Panc1 (cell line): Measurements from ENCODE around the gene NOTO. TPM values are rescaled to one million over a fixed set of nuclear protein-coding genes. Genes with fewer than 3 reads are reported as not detected.

Experiments used
- ATAC-seq: fragments of 200-7000 bp; cut with Tn5 transposase; 2 replicates; pipeline ENCODE4 v1.9.1; 2020; ENCODE audit warnings: mild to moderate bottlenecking, moderate library complexity
- BruUV-seq: library from RNA; stranded (reverse); fragments of 400-500 nt; replicated peaks from 2 replicates; lab custom pipeline; 2021; lab: Mats Ljungman, UMichigan
- CTCF ChIA-PET: fragments of 300-600 bp; sonication (Branson Sonifier 250); formaldehyde crosslinking; loops from one replicate; lab custom pipeline; 2022; ENCODE audit warnings: antibody characterized with exemption; lab: Charles Lee
- POLR2A ChIA-PET: fragments of 300-600 bp; sonication (Branson Sonifier 250); formaldehyde crosslinking; loops from one replicate; lab custom pipeline; 2022; ENCODE audit warnings: antibody characterized with exemption; lab: Charles Lee
- DNase-seq: peaks from one replicate; pipeline ENCODE4 v3.0.0-alpha.2; 2010; ENCODE audit warnings: low read depth, low spot score
- H3K27ac ChIP-seq: 2 replicates; pipeline ENCODE4 v1.5.1; 2011; ENCODE audit warnings: mild to moderate bottlenecking, low read length, inconsistent platforms
- H3K27me3 ChIP-seq: fragments of 200-500 bp; sonication (Bioruptor generic); 2 replicates; pipeline ENCODE4 v1.6.0; 2014; ENCODE audit warnings: low read length, inconsistent platforms; ENCODE audit not compliant: control insufficient read depth, insufficient read depth
- H3K36me3 ChIP-seq: fragments of 200-500 bp; sonication (Bioruptor generic); 2 replicates; pipeline ENCODE4 v1.5.1; 2014; ENCODE audit warnings: inconsistent platforms, mild to moderate bottlenecking, low read length, moderate library complexity; ENCODE audit not compliant: control insufficient read depth, insufficient read depth
- H3K4me1 ChIP-seq: 2 replicates; pipeline ENCODE4 v1.5.1; 2011; ENCODE audit warnings: inconsistent platforms, mild to moderate bottlenecking, low read length, moderate library complexity; ENCODE audit not compliant: control insufficient read depth, insufficient read depth
- H3K4me3 ChIP-seq, 2 experiments: 2 replicates each; pipeline ENCODE4 v1.5.1; 2011 to 2012; ENCODE audit warnings: low read depth in 2 of 2, low read length in 2 of 2, mild to moderate bottlenecking in 2 of 2, inconsistent platforms in 1 of 2, moderate library complexity in 1 of 2
- H3K9me3 ChIP-seq: fragments of 200-500 bp; sonication (Bioruptor generic); 2 replicates; pipeline ENCODE4 v1.5.1; 2014; ENCODE audit warnings: low read depth, mild to moderate bottlenecking, inconsistent platforms, low read length, moderate library complexity; ENCODE audit not compliant: control insufficient read depth, insufficient read depth
- POLR2AphosphoS5 ChIP-seq: IDR thresholded peaks from 2 replicates; pipeline ENCODE4 v1.6.1; 2012; ENCODE audit warnings: mild to moderate bottlenecking, low read depth, low read length, moderate library complexity
- REST ChIP-seq, 2 experiments: IDR thresholded peaks; 2 replicates each; pipeline ENCODE4 v1.6.1; 2011 to 2012; ENCODE audit warnings: low read depth in 2 of 2, control low read depth in 1 of 2, low read length in 1 of 2, mild to moderate bottlenecking in 1 of 2, moderate library complexity in 1 of 2; ENCODE audit not compliant: insufficient read depth in 1 of 2
- SIN3A ChIP-seq: IDR thresholded peaks from 2 replicates; pipeline ENCODE4 v1.6.1; 2012; ENCODE audit warnings: low read depth, mild to moderate bottlenecking, low read length, moderate library complexity, borderline replicate concordance; ENCODE audit not compliant: insufficient read depth
- TCF7L2 ChIP-seq: IDR thresholded peaks from 2 replicates; pipeline ENCODE4 v1.6.1; 2011; ENCODE audit warnings: mild to moderate bottlenecking, low read depth, low read length, inconsistent platforms
- in situ Hi-C: cut with HindIII; loops from 2 replicates; pipeline ENCODE4 v1.10.0; 2016; ENCODE audit warnings: low sequenced_read_pairs, low pct_unique_long_range_greater_than_20kb
- intact Hi-C: fragments of 100-400 bp; cut with micrococcal nuclease; formaldehyde crosslinking; loops from one replicate; pipeline ENCODE4 v1.10.0; 2022; ENCODE audit not compliant: unreplicated experiment
- total RNA-seq: library from RNA; stranded (reverse); gene quantifications from one replicate; pipeline ENCODE4 v1.2.1, GENCODE V29; 2021; ENCODE audit not compliant: unreplicated experiment
- TF ChIP-seq, protein P1 (sequence below): fragments of 450-650 bp; IDR thresholded peaks from 2 replicates; pipeline ENCODE4 v1.5.1; 2017; ENCODE audit warnings: mild to moderate bottlenecking

Gene NOTO
- total RNA-seq, 1 experiment from 2014 or later, result 0.08 TPM

DNA sequence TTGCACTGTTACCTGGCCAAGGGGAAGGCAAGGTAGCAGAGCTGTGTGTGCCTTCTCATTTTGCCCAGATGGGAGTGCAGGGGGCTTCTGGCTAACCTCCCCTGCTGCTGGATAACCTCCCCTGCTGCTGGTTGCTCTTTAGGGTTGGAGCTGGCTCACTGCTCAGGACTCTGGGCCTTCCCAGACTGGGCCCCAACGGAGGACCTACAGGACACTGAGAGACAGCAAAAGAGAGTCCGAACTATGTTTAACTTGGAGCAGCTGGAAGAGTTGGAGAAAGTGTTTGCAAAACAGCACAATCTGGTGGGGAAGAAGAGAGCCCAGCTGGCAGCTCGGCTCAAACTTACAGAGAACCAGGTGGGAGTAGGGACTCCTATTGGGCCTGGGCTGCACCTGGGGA, 5.9 kb downstream of the NOTO start:
- BruUV-seq, result no TSS peak
- CTCF ChIA-PET, result no interaction called here

DNA sequence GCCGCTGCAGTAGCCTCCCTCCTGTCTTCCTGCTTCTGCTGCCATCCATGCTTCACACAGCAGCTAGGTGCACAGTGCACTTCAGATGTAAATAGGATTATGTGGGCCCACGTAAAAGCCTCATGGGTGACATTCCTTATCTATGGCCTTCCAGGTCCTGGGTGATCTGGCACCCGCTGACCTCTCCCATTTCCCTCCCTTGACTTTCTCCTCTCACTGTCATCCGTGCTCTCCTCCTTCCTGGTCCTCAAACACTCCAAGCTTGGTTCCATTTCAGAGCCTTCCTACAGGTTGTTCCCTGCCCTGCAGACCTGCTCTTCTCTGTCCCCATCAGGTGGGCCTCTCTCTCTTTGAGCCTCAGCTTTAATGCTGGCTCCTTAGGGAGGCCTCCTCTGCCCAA, 7.6 kb downstream of the NOTO start:
- Histone ChIP-seq H3K27me3 (no peaks in the 10 kb centered on the region), H3K36me3 (no peaks in the 10 kb centered on the region; the same call in 1 of the 2 replicates), H3K4me1 (peaks cover 6% of the 10 kb centered on the region; the same call in 1 of the 2 replicates), H3K4me3 (no peak overlapping the region), H3K27ac (no peak overlapping the region), H3K9me3 (no peaks in the 10 kb centered on the region)
- in situ Hi-C loops, result no loop called here
- ChIA-PET POLR2A (no interaction called here), CTCF (no interaction called here)
- DNase-seq (no peak), ATAC-seq (no peak)
- intact Hi-C loops, result no loop called here
- TF ChIP-seq SIN3A (no peak), TCF7L2 (no peak), POLR2AphosphoS5 (no peak), REST (IDR thresholded peaks at IDR 0.05; ENCODE audit: insufficient read depth in 1 of 2, low read depth in 2 of 2, low read length in 1 of 2) (no peak)
- TF ChIP-seq, protein P1, sequence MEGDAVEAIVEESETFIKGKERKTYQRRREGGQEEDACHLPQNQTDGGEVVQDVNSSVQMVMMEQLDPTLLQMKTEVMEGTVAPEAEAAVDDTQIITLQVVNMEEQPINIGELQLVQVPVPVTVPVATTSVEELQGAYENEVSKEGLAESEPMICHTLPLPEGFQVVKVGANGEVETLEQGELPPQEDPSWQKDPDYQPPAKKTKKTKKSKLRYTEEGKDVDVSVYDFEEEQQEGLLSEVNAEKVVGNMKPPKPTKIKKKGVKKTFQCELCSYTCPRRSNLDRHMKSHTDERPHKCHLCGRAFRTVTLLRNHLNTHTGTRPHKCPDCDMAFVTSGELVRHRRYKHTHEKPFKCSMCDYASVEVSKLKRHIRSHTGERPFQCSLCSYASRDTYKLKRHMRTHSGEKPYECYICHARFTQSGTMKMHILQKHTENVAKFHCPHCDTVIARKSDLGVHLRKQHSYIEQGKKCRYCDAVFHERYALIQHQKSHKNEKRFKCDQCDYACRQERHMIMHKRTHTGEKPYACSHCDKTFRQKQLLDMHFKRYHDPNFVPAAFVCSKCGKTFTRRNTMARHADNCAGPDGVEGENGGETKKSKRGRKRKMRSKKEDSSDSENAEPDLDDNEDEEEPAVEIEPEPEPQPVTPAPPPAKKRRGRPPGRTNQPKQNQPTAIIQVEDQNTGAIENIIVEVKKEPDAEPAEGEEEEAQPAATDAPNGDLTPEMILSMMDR, result no peak
- BruUV-seq, result no TSS peak

More for the DNA sequence above, 5.9 kb downstream of the NOTO start:
- TF ChIP-seq SIN3A, result no peak
- no peak for TF ChIP-seq REST (IDR thresholded peaks at IDR 0.05; ENCODE audit: insufficient read depth in 1 of 2, low read depth in 2 of 2, low read length in 1 of 2)
- no peak for TF ChIP-seq POLR2AphosphoS5
- no peak for DNase-seq
- POLR2A ChIA-PET, result no interaction called here
- no peaks in the 10 kb centered on the region for H3K27me3 ChIP-seq
- H3K36me3 ChIP-seq, result no peaks in the 10 kb centered on the region
- peaks cover 6% of the 10 kb centered on the region; the same call in 1 of the 2 replicates for H3K4me1 ChIP-seq
- intact Hi-C loops (no loop called here), in situ Hi-C loops (no loop called here)
- ATAC-seq, result no peak
- H3K27ac ChIP-seq, result no peak overlapping the region
- H3K4me3 ChIP-seq, result no peak overlapping the region
- no peaks in the 10 kb centered on the region for H3K9me3 ChIP-seq
